BJ (cell line): ENCODE data around the gene IPCEF1. TPM values are rescaled to one million over a fixed set of nuclear protein-coding genes. Genes with fewer than 3 reads are reported as not detected.

Source experiments
- CTCF ChIA-PET: fragments of 350-600 bp; formaldehyde crosslinking; extraction: SDS; loops from one replicate; lab custom pipeline; 2021; ENCODE audit warnings: antibody characterized with exemption, inconsistent platforms; lab: Yijun Ruan, JAX
- POLR2A ChIA-PET: fragments of 300-600 bp; sonication (Branson Sonifier 250); formaldehyde crosslinking; extraction: SDS; loops from one replicate; lab custom pipeline; 2021; ENCODE audit warnings: antibody characterized with exemption; lab: Charles Lee
- DNase-seq: peaks from one replicate; pipeline ENCODE4 v3.0.0-alpha.2; 2011; ENCODE audit warnings: low read depth
- H3K27me3 ChIP-seq: 2 replicates; pipeline ENCODE4 v1.6.0; 2011; ENCODE audit warnings: low read length; ENCODE audit not compliant: control insufficient read depth, insufficient read depth
- H3K36me3 ChIP-seq: 2 replicates; pipeline ENCODE4 v1.5.1; 2011; ENCODE audit warnings: low read length; ENCODE audit not compliant: control insufficient read depth, insufficient read depth
- H3K4me3 ChIP-seq: 2 replicates; pipeline ENCODE4 v1.5.1; 2011; ENCODE audit warnings: low read depth, mild to moderate bottlenecking, control low read depth, low read length
- CTCF ChIP-seq: IDR thresholded peaks from 2 replicates; pipeline ENCODE4 v1.5.1; 2011; ENCODE audit warnings: low read depth, mild to moderate bottlenecking, control low read depth, inconsistent platforms, low read length, moderate library complexity; ENCODE audit not compliant: insufficient read depth
- polyA plus RNA-seq: library from polyadenylated mRNA; depleted of rRNA; stranded (reverse); fragments of >200 nt; gene quantifications from 2 replicates; pipeline ENCODE4 v1.2.3, GENCODE V29; 2011

The IPCEF1 gene
- polyA plus RNA-seq, 1 experiment = 0.02 TPM

GRCh38 chr6:154399097-154399496 is 42.5 kb upstream of the IPCEF1 start:
- no peak for DNase-seq
- TF ChIP-seq CTCF = no peak
- Histone ChIP-seq H3K36me3 (no peaks in the 10 kb centered on the region; the same call in 1 of the 2 replicates), H3K4me3 (no peak overlapping the region), H3K27me3 (no peaks in the 10 kb centered on the region)
- CTCF ChIA-PET = interaction anchor here (0.9 to 1.8 kb wide), 3 partner anchors 12 to 277 kb away, joined by 3 to 5 read pairs (median 4); no protein-coding TSS in a partner anchor
- POLR2A ChIA-PET = no interaction called here

GRCh38 chr6:154397491-154398195 is 41.0 kb upstream of the IPCEF1 start:
- Histone ChIP-seq H3K4me3 (no peak overlapping the region), H3K27me3 (no peaks in the 10 kb centered on the region), H3K36me3 (no peaks in the 10 kb centered on the region; the same call in 1 of the 2 replicates)
- ChIA-PET CTCF (no interaction called here), POLR2A (no interaction called here)
- no peak for TF ChIP-seq CTCF
- no peak for DNase-seq

- no peaks in the 10 kb centered on the region for H3K27me3 ChIP-seq
- POLR2A ChIA-PET = no interaction called here
- H3K4me3 ChIP-seq = no peak overlapping the region
- DNase-seq = no peak
- TF ChIP-seq CTCF = no peak
- CTCF ChIA-PET = no interaction called here
- H3K36me3 ChIP-seq = no peaks in the 10 kb centered on the region; the same call in 1 of the 2 replicates
Measured at GRCh38 chr6:154395878-154396277, 39.3 kb upstream of the IPCEF1 start.

GRCh38 chr6:154395316-154395715 is 38.7 kb upstream of the IPCEF1 start:
- DNase-seq = no peak
- Histone ChIP-seq H3K36me3 (no peaks in the 10 kb centered on the region; the same call in 1 of the 2 replicates), H3K4me3 (no peak overlapping the region), H3K27me3 (no peaks in the 10 kb centered on the region)
- CTCF ChIA-PET = no interaction called here
- no peak for TF ChIP-seq CTCF
- POLR2A ChIA-PET = no interaction called here

- ChIA-PET POLR2A (no interaction called here), CTCF (no interaction called here)
- TF ChIP-seq CTCF = no peak
- Histone ChIP-seq H3K27me3 (no peaks in the 10 kb centered on the region), H3K36me3 (no peaks in the 10 kb centered on the region; the same call in 1 of the 2 replicates), H3K4me3 (no peak overlapping the region)
- no peak for DNase-seq
Measured at GRCh38 chr6:154394571-154394970, 38.0 kb upstream of the IPCEF1 start.
